ENCODE results near the gene AP3S2.

GRCh38 chr15:89874926-89875564 is 18.7 kb downstream of the AP3S2 start:
- TF ChIP-seq CTCF (IDR thresholded peaks at IDR 0.05), result peak in 5 of 7 experiments; percentile 64 to 96 (median 85)
- TF ChIP-seq POLR2AphosphoS5 (IDR thresholded peaks at IDR 0.05), result peak in 1 of 3 donors; percentile 70
- no peak for TF ChIP-seq EP300 (IDR thresholded peaks at IDR 0.05)
